H9 (cell line): ENCODE results near the gene NEMP1. TPM values are rescaled to one million over a fixed set of nuclear protein-coding genes. Genes with fewer than 3 reads are reported as not detected.

Source experiments
- DNase-seq: peaks from one replicate; pipeline ENCODE4 v3.0.0-alpha.2; 2017
- H2AFZ ChIP-seq: one replicate; pipeline ENCODE4 v1.6.1; 2013; ENCODE audit warnings: mild to moderate bottlenecking, low read length, control low read depth, moderate library complexity
- H2AK5ac ChIP-seq: 2 replicates; pipeline ENCODE4 v1.6.1; 2013; ENCODE audit warnings: low read length, control low read depth, mixed read lengths; ENCODE audit not compliant: insufficient read length
- H2BK120ac ChIP-seq: one replicate; pipeline ENCODE4 v1.6.1; 2013; ENCODE audit warnings: low read depth, mild to moderate bottlenecking, low read length, control low read depth, inconsistent platforms; ENCODE audit not compliant: poor library complexity, severe bottlenecking
- H2BK12ac ChIP-seq: 2 replicates; pipeline ENCODE4 v1.6.1; 2013; ENCODE audit warnings: low read length, control low read depth, mixed read lengths, low read depth; ENCODE audit not compliant: insufficient read length
- H2BK15ac ChIP-seq: 2 replicates; pipeline ENCODE4 v1.6.1; 2013; ENCODE audit warnings: low read depth, low read length, control low read depth
- H2BK20ac ChIP-seq: one replicate; pipeline ENCODE4 v1.6.1; 2013; ENCODE audit warnings: low read depth, mild to moderate bottlenecking, low read length, control low read depth, inconsistent platforms; ENCODE audit not compliant: poor library complexity, severe bottlenecking
- H2BK5ac ChIP-seq: 2 replicates; pipeline ENCODE4 v1.6.1; 2013; ENCODE audit warnings: low read length, control low read depth, mixed read lengths; ENCODE audit not compliant: insufficient read length
- H3K14ac ChIP-seq: 2 replicates; pipeline ENCODE4 v1.6.1; 2013; ENCODE audit warnings: low read length, control low read depth; ENCODE audit not compliant: insufficient read depth
- H3K18ac ChIP-seq: 2 replicates; pipeline ENCODE4 v1.6.1; 2013; ENCODE audit warnings: low read depth, mild to moderate bottlenecking, mixed read lengths, low read length, control low read depth; ENCODE audit not compliant: insufficient read length
- H3K23ac ChIP-seq: 2 replicates; pipeline ENCODE4 v1.6.1; 2013; ENCODE audit warnings: low read length, control low read depth, mixed read lengths, low read depth; ENCODE audit not compliant: insufficient read length
- H3K23me2 ChIP-seq: 2 replicates; pipeline ENCODE4 v1.6.1; 2013; ENCODE audit warnings: low read depth, mild to moderate bottlenecking, mixed read lengths, low read length, control low read depth; ENCODE audit not compliant: insufficient read length, poor library complexity, severe bottlenecking
- H3K27ac ChIP-seq: 2 replicates; pipeline ENCODE4 v1.5.1; 2013; ENCODE audit warnings: low read length, control low read depth, mixed read lengths, low read depth; ENCODE audit not compliant: insufficient read length
- H3K27me3 ChIP-seq: 2 replicates; pipeline ENCODE4 v1.6.1; 2013; ENCODE audit warnings: low read length, control low read depth, inconsistent platforms; ENCODE audit not compliant: insufficient read depth
- H3K4ac ChIP-seq: 2 replicates; pipeline ENCODE4 v1.6.1; 2013; ENCODE audit warnings: low read depth, mild to moderate bottlenecking, control low read depth, inconsistent platforms, low read length, moderate library complexity
- H3K4me1 ChIP-seq: 2 replicates; pipeline ENCODE4 v1.6.1; 2013; ENCODE audit warnings: low read length, control low read depth, inconsistent platforms; ENCODE audit not compliant: insufficient read depth
- H3K4me2 ChIP-seq: 2 replicates; pipeline ENCODE4 v1.6.1; 2013; ENCODE audit warnings: low read length, control low read depth, mixed read lengths; ENCODE audit not compliant: insufficient read length, insufficient read depth
- H3K56ac ChIP-seq: 2 replicates; pipeline ENCODE4 v1.6.1; 2013; ENCODE audit warnings: low read depth, mild to moderate bottlenecking, mixed read lengths, low read length, control low read depth; ENCODE audit not compliant: insufficient read length
- H3K79me1 ChIP-seq: 2 replicates; pipeline ENCODE4 v1.6.1; 2013; ENCODE audit warnings: low read depth, mild to moderate bottlenecking, moderate library complexity, low read length, control low read depth, inconsistent platforms; ENCODE audit not compliant: insufficient read depth, poor library complexity, severe bottlenecking
- H3K79me2 ChIP-seq: 2 replicates; pipeline ENCODE4 v1.6.1; 2013; ENCODE audit warnings: low read length, control low read depth, inconsistent platforms; ENCODE audit not compliant: insufficient read depth
- H3K9ac ChIP-seq: 2 replicates; pipeline ENCODE4 v1.6.1; 2013; ENCODE audit warnings: low read length, control low read depth, mixed read lengths; ENCODE audit not compliant: insufficient read length; ENCODE audit errors: extremely low read depth
- H3K9me3 ChIP-seq: one replicate; pipeline ENCODE4 v1.6.1; 2013; ENCODE audit warnings: low read depth, low read length, inconsistent platforms; ENCODE audit not compliant: control insufficient read depth
- H3T11ph ChIP-seq: one replicate; pipeline ENCODE4 v1.6.1; 2013; ENCODE audit warnings: mild to moderate bottlenecking, low read length, control low read depth, inconsistent platforms
- H4K20me1 ChIP-seq: one replicate; pipeline ENCODE4 v1.6.1; 2013; ENCODE audit not compliant: control insufficient read depth, insufficient read length, insufficient read depth
- H4K5ac ChIP-seq: 2 replicates; pipeline ENCODE4 v1.6.1; 2013; ENCODE audit warnings: low read depth, mild to moderate bottlenecking, mixed read lengths, low read length, control low read depth; ENCODE audit not compliant: insufficient read length
- H4K8ac ChIP-seq: replicated peaks from 2 replicates; pipeline ENCODE4 v1.6.1; 2013; ENCODE audit warnings: low read length, control low read depth, mixed read lengths, low read depth; ENCODE audit not compliant: insufficient read length
- H4K91ac ChIP-seq: 2 replicates; pipeline ENCODE4 v1.6.1; 2013; ENCODE audit warnings: low read depth, mild to moderate bottlenecking, moderate library complexity, mixed read lengths, low read length, control low read depth; ENCODE audit not compliant: insufficient read length
- H3K27ac Mint-ChIP-seq, 3 experiments: 2 replicates in 2 of 3; 3 replicates in 1 of 3; pipeline ENCODE4 v1.8.0; 2020 to 2021; ENCODE audit warnings: mixed read lengths in 3 of 3, mild to moderate bottlenecking in 1 of 3, moderate library complexity in 1 of 3
- H3K27me3 Mint-ChIP-seq: 2 replicates; pipeline ENCODE4 v1.8.0; 2021; ENCODE audit warnings: low read depth, mild to moderate bottlenecking, moderate library complexity, mixed read lengths
- H3K36me3 Mint-ChIP-seq, 3 experiments: 2 replicates in 2 of 3; 3 replicates in 1 of 3; pipeline ENCODE4 v1.8.0; 2020 to 2021; ENCODE audit warnings: low read depth in 3 of 3, mixed read lengths in 3 of 3; ENCODE audit not compliant: insufficient read depth in 1 of 3
- H3K4me1 Mint-ChIP-seq, 2 experiments: 2 replicates each; pipeline ENCODE4 v1.8.0; 2020; ENCODE audit warnings: mixed read lengths in 2 of 2
- H3K4me3 Mint-ChIP-seq, 2 experiments: 2 replicates in 1 of 2; 3 replicates in 1 of 2; pipeline ENCODE4 v1.8.0; 2020 to 2021; ENCODE audit warnings: mild to moderate bottlenecking in 2 of 2, mixed read lengths in 2 of 2, moderate library complexity in 1 of 2
- H3K9me3 Mint-ChIP-seq, 2 experiments: 2 replicates in 1 of 2; 3 replicates in 1 of 2; pipeline ENCODE4 v1.8.0; 2020; ENCODE audit warnings: mild to moderate bottlenecking in 2 of 2, mixed read lengths in 2 of 2, moderate library complexity in 1 of 2
- WGBS: extraction: QIAGEN DNeasy Blood & Tissue Kit; methylation state at CpG from one replicate; pipeline ENCODE4 v1.1.7; 2013; ENCODE audit warnings: missing lambda C conversion rate, low lambda C conversion rate, mixed read lengths; ENCODE audit not compliant: insufficient read length; ENCODE audit errors: extremely low coverage; 5-methylcytosine and 5-hydroxymethylcytosine counted together
- total RNA-seq: library from RNA; stranded (reverse); gene quantifications from 2 replicates; pipeline ENCODE4 v1.2.1, GENCODE V29; 2021
- TF ChIP-seq, protein P1 (sequence below): fragments of 200-600 bp; sonication (generic); conservative IDR thresholded peaks from 3 replicates; pipeline ENCODE4 v1.8.0; 2021; ENCODE audit warnings: antibody characterized with exemption, mild to moderate bottlenecking

NEMP1 gene
- total RNA-seq, 1 experiment from 2014 or later = 50.1 TPM

DNA sequence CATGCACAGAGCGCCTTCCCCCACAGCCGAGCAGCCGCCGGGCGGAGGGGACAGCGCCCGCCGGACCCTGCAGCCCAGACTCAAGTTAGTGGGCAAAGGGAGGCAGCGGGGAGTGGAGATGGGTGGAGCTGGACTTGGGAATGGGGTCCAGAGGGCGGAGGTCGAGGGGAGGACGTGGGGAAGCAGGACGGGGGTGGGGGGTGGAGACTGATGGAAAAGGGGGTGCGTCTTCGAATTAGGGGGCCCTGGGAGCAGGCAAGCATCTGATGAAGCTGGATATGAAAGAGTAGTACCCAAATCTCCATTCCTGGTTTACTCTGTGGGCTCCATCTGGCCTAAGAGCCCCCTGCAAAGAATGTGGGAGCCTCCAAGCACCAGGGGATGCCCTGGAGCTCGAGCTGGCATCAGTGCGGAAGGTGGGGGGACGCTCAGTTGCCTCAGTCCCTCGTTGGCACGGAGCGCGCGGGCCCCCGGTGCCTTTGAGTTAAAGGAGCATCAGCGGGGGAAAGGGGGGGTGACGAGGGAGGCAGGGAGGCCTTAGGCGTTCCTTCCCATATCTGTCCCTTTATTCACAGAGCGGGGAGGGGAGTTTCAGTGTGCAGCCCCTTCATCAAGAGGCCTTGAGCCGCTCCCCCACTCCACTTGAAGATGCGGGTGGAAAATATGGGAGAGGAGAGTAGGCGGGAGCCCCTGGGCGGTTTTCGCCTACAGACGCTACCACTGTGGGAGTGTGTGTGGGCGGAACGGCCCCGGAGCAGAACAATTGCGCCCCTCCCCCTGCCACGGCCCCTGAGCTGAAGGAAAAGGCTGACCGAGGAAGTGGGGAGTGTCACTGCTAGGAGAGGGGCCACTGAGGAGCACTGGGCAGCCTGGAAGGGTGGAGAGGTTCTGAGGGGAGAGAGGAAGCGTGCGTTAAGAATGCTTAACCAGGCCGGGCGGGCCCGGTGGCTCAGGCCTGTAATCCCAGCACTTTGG, 11.0 kb upstream of the NEMP1 start:
- Histone ChIP-seq H4K8ac (no peak overlapping the region), H3K27ac (no peak overlapping the region), H4K5ac (no peak overlapping the region), H3T11ph (no peak overlapping the region), H2BK120ac (no peak overlapping the region), H2BK5ac (no peak overlapping the region), H2BK12ac (no peak overlapping the region), H3K4ac (no peak overlapping the region), H2AFZ (no peak overlapping the region), H3K23me2 (peaks cover 9% of the 10 kb centered on the region), H3K79me1 (no peaks in the 10 kb centered on the region), H3K9me3 (no peaks in the 10 kb centered on the region), H3K14ac (no peak overlapping the region), H4K91ac (no peak overlapping the region), H2BK15ac (no peak overlapping the region), H2BK20ac (no peak overlapping the region), H3K9ac (peak overlapping the region; percentile 42), H3K4me2 (peak overlapping the region; percentile 56), H4K20me1 (no peaks in the 10 kb centered on the region), H3K79me2 (no peaks in the 10 kb centered on the region; the same call in 1 of the 2 replicates), H3K56ac (no peak overlapping the region), H2AK5ac (no peak overlapping the region), H3K27me3 (no peaks in the 10 kb centered on the region), H3K18ac (no peak overlapping the region), H3K23ac (no peak overlapping the region), H3K4me1 (no peaks in the 10 kb centered on the region; the same call in 1 of the 2 replicates)
- Mint-ChIP-seq H3K27ac (peak overlapping the region; percentile 50 to 93 (median 55); a peak in 5 of 7 replicates), H3K27me3 (no peaks in the 10 kb centered on the region), H3K4me3 (peak overlapping the region; percentile 89 to 93), H3K9me3 (no peaks in the 10 kb centered on the region; a peak in 1 of 5 replicates), H3K4me1 (peaks cover 54 to 62% of the 10 kb centered on the region in 2 experiments), H3K36me3 (peaks cover 13 to 44% (median 35%) of the 10 kb centered on the region in 3 experiments)
- DNase-seq = no peak
- WGBS = no CpG with 5 or more reads among the region's 45 CpGs
- TF ChIP-seq, protein P1, sequence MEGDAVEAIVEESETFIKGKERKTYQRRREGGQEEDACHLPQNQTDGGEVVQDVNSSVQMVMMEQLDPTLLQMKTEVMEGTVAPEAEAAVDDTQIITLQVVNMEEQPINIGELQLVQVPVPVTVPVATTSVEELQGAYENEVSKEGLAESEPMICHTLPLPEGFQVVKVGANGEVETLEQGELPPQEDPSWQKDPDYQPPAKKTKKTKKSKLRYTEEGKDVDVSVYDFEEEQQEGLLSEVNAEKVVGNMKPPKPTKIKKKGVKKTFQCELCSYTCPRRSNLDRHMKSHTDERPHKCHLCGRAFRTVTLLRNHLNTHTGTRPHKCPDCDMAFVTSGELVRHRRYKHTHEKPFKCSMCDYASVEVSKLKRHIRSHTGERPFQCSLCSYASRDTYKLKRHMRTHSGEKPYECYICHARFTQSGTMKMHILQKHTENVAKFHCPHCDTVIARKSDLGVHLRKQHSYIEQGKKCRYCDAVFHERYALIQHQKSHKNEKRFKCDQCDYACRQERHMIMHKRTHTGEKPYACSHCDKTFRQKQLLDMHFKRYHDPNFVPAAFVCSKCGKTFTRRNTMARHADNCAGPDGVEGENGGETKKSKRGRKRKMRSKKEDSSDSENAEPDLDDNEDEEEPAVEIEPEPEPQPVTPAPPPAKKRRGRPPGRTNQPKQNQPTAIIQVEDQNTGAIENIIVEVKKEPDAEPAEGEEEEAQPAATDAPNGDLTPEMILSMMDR = no peak
